HCT116 (cell line): ENCODE measurements around the gene CHAF1B. TPM values are rescaled to one million over a fixed set of nuclear protein-coding genes. Genes with fewer than 3 reads are reported as not detected.

Experiments used
- ATAC-seq: fragments of 200-7000 bp; cut with Tn5 transposase; 2 replicates; pipeline ENCODE4 v1.9.1; 2020; ENCODE audit warnings: mild to moderate bottlenecking, moderate library complexity
- BruUV-seq: library from RNA; stranded (reverse); fragments of 400-500 nt; replicated peaks from 2 replicates; lab custom pipeline; 2021; lab: Mats Ljungman, UMichigan
- CTCF ChIA-PET: fragments of 300-600 bp; sonication (Branson Sonifier 250); formaldehyde crosslinking; loops from one replicate; lab custom pipeline; 2021; ENCODE audit warnings: antibody characterized with exemption; lab: Charles Lee
- POLR2A ChIA-PET: fragments of 300-600, 350-600 bp; sonication (Branson Sonifier 250); formaldehyde crosslinking; loops from one replicate; lab custom pipeline; 2021; ENCODE audit warnings: antibody characterized with exemption; lab: Charles Lee
- RAD21 ChIA-PET, 2 experiments: fragments of 300-600 bp; sonication (Branson Sonifier 250); formaldehyde crosslinking; loops; one replicate each; lab custom pipeline; 2023; ENCODE audit warnings: low total read pairs in 2 of 2; ENCODE audit not compliant: uncharacterized antibody in 2 of 2, unreplicated experiment in 2 of 2, low non-redundant PET in 1 of 2; lab: Charles Lee
- DNase-seq: peaks from one replicate; pipeline ENCODE4 v3.0.0-alpha.2; 2010; ENCODE audit warnings: low read depth, low spot score
- H2AFZ ChIP-seq: fragments of 200-600 bp; shearing (Covaris generic), sonication (generic); 2 replicates; pipeline ENCODE4 v1.6.1; 2017; ENCODE audit warnings: low read depth, mixed run types, mixed read lengths, antibody characterized with exemption, low read length; ENCODE audit not compliant: poor library complexity, severe bottlenecking
- H3K27ac ChIP-seq: 2 replicates; pipeline ENCODE4 v1.5.1; 2012; ENCODE audit warnings: low read depth, low read length
- H3K27me3 ChIP-seq: fragments of 200-600 bp; sonication (generic); 2 replicates; pipeline ENCODE4 v1.6.1; 2016; ENCODE audit warnings: mixed run types, low read length, mixed read lengths; ENCODE audit not compliant: insufficient read depth
- H3K36me3 ChIP-seq, 2 experiments: fragments of 200-500 bp in 1 of 2; fragments of 200-600 bp in 1 of 2; sonication (Bioruptor generic) in 1 of 2; sonication (generic) in 1 of 2; 2 replicates each; pipeline versions ENCODE4 v1.5.1 to v1.6.1; 2014 to 2016; ENCODE audit warnings: low read length in 2 of 2, inconsistent platforms in 1 of 2, mixed read lengths in 1 of 2, mixed run types in 1 of 2; ENCODE audit not compliant: insufficient read depth in 2 of 2, control insufficient read depth in 1 of 2
- H3K4me1 ChIP-seq, 2 experiments: fragments of 200-600 bp in 1 of 2; sonication (generic) in 1 of 2; 2 replicates each; pipeline versions ENCODE4 v1.5.1 to v1.6.1; 2012 to 2017; ENCODE audit warnings: low read length in 2 of 2, inconsistent platforms in 1 of 2, mild to moderate bottlenecking in 1 of 2, mixed read lengths in 1 of 2, mixed run types in 1 of 2, moderate library complexity in 1 of 2; ENCODE audit not compliant: insufficient read depth in 2 of 2, control insufficient read depth in 1 of 2
- H3K4me2 ChIP-seq: fragments of 200-600 bp; sonication (generic); 2 replicates; pipeline ENCODE4 v1.6.1; 2017; ENCODE audit warnings: mixed run types, low read length, mixed read lengths
- H3K4me3 ChIP-seq, 2 experiments: fragments of 200-600 bp in 1 of 2; sonication (generic) in 1 of 2; replicated peaks in 1 of 2; 2 replicates each; pipeline ENCODE4 v1.5.1; 2011 to 2016; ENCODE audit warnings: low read length in 2 of 2, control low read depth in 1 of 2, low read depth in 1 of 2, mild to moderate bottlenecking in 1 of 2, mixed read lengths in 1 of 2, mixed run types in 1 of 2
- H3K79me2 ChIP-seq: fragments of 200-600 bp; sonication (generic); 2 replicates; pipeline ENCODE4 v1.6.1; 2017; ENCODE audit warnings: mild to moderate bottlenecking, mixed run types, low read length, moderate library complexity, mixed read lengths; ENCODE audit not compliant: insufficient read depth
- H3K9ac ChIP-seq: fragments of 200-600 bp; sonication (generic); 2 replicates; pipeline ENCODE4 v1.6.1; 2016; ENCODE audit warnings: low read length, mixed read lengths
- H3K9me2 ChIP-seq: fragments of 200-600 bp; sonication (generic), shearing (Covaris generic); 2 replicates; pipeline ENCODE4 v1.6.1; 2017; ENCODE audit warnings: mixed run types, mild to moderate bottlenecking, moderate library complexity; ENCODE audit not compliant: insufficient read depth
- H3K9me3 ChIP-seq, 2 experiments: fragments of 200-500 bp in 1 of 2; fragments of 200-600 bp in 1 of 2; sonication (Bioruptor generic) in 1 of 2; sonication (generic) in 1 of 2; 2 replicates each; pipeline ENCODE4 v1.6.1; 2014 to 2017; ENCODE audit warnings: low read length in 2 of 2, mixed read lengths in 2 of 2, inconsistent platforms in 1 of 2, low read depth in 1 of 2, mild to moderate bottlenecking in 1 of 2, mixed run types in 1 of 2, moderate library complexity in 1 of 2; ENCODE audit not compliant: control insufficient read depth in 1 of 2, insufficient read depth in 1 of 2
- H4K20me1 ChIP-seq: fragments of 200-600 bp; sonication (generic), shearing (Covaris generic); 2 replicates; pipeline ENCODE4 v1.6.1; 2017; ENCODE audit warnings: mixed run types, mild to moderate bottlenecking, moderate library complexity; ENCODE audit not compliant: insufficient read depth
- CBX3 ChIP-seq: IDR thresholded peaks from 2 replicates; pipeline ENCODE4 v1.6.1; 2012; ENCODE audit warnings: low read depth
- EZH2 ChIP-seq: fragments of 200-600 bp; sonication (generic); IDR thresholded peaks from 2 replicates; pipeline ENCODE4 v1.6.1; 2017; ENCODE audit warnings: antibody characterized with exemption, mixed run types
- EZH2phosphoT487 ChIP-seq: fragments of 200-600 bp; IDR thresholded peaks from 2 replicates; pipeline ENCODE4 v1.6.1; 2018; ENCODE audit warnings: antibody characterized with exemption, borderline replicate concordance
- FOSL1 ChIP-seq: IDR thresholded peaks from 2 replicates; pipeline ENCODE4 v1.6.1; 2012; ENCODE audit warnings: low read depth
- POLR2A ChIP-seq: IDR thresholded peaks from 2 replicates; pipeline ENCODE4 v1.7.0; 2011; ENCODE audit warnings: borderline replicate concordance; ENCODE audit not compliant: insufficient read depth, insufficient read length; ENCODE audit errors: extremely low read depth
- POLR2AphosphoS5 ChIP-seq: IDR thresholded peaks from 2 replicates; pipeline ENCODE4 v1.6.1; 2011; ENCODE audit warnings: mild to moderate bottlenecking, low read depth, low read length, moderate library complexity
- RAD21 ChIP-seq: IDR thresholded peaks from 2 replicates; pipeline ENCODE4 v1.6.1; 2012; ENCODE audit warnings: low read depth, mild to moderate bottlenecking
- SIN3A ChIP-seq: IDR thresholded peaks from 2 replicates; pipeline ENCODE4 v1.6.1; 2012; ENCODE audit warnings: low read depth
- SP1 ChIP-seq: IDR thresholded peaks from 2 replicates; pipeline ENCODE4 v1.6.1; 2012; ENCODE audit warnings: low read depth
- SRF ChIP-seq: IDR thresholded peaks from 2 replicates; pipeline ENCODE4 v1.6.1; 2012; ENCODE audit warnings: low read depth
- TCF7L2 ChIP-seq: IDR thresholded peaks from 2 replicates; pipeline ENCODE4 v1.7.0; 2011; ENCODE audit warnings: borderline replicate concordance, inconsistent platforms; ENCODE audit not compliant: insufficient read depth, insufficient read length; ENCODE audit errors: extremely low read depth
- YY1 ChIP-seq: IDR thresholded peaks from 2 replicates; pipeline ENCODE4 v1.6.1; 2011; ENCODE audit warnings: low read length, low read depth, moderate library complexity, mild to moderate bottlenecking; ENCODE audit not compliant: insufficient replicate concordance; ENCODE audit errors: extremely low read depth
- ZFX ChIP-seq: fragments of 450-650 bp; IDR thresholded peaks from 2 replicates; pipeline ENCODE4 v1.6.1; 2017
- ZNF274 ChIP-seq: fragments of 200-500 bp; sonication (Bioruptor generic); IDR thresholded peaks from 2 replicates; pipeline ENCODE4 v1.6.1; 2014; ENCODE audit warnings: mild to moderate bottlenecking, low read depth, low read length, inconsistent platforms
- intact Hi-C: fragments of 100-400 bp; cut with micrococcal nuclease; formaldehyde crosslinking; loops from 2 replicates; pipeline ENCODE4 v1.10.0; 2022
- total RNA-seq: library from RNA; stranded (reverse); gene quantifications from one replicate; pipeline ENCODE4 v1.2.1, GENCODE V29; 2021; ENCODE audit not compliant: unreplicated experiment
- TF ChIP-seq, protein P1 (sequence below): IDR thresholded peaks from 2 replicates; pipeline ENCODE4 v1.6.1; 2012
- TF ChIP-seq, protein P2 (sequence below): IDR thresholded peaks from 2 replicates; pipeline ENCODE4 v1.6.1; 2011; ENCODE audit warnings: mild to moderate bottlenecking, low read length, moderate library complexity; ENCODE audit not compliant: insufficient replicate concordance; ENCODE audit errors: extremely low read depth
- TF ChIP-seq, protein P3 (sequence below): IDR thresholded peaks from 2 replicates; pipeline ENCODE4 v1.6.1; 2012; ENCODE audit warnings: low read depth
- TF ChIP-seq, protein P4 (sequence below), 3 experiments: fragments of 200-600 bp in 1 of 3; sonication (generic) in 1 of 3; IDR thresholded peaks in 2 of 3; conservative IDR thresholded peaks in 1 of 3; 2 replicates each; pipeline ENCODE4 v1.5.1; 2012 to 2017; ENCODE audit warnings: low read depth in 2 of 3, low read length in 2 of 3, antibody characterized with exemption in 1 of 3, borderline replicate concordance in 1 of 3, control low read depth in 1 of 3, mild to moderate bottlenecking in 1 of 3, mixed read lengths in 1 of 3, mixed run types in 1 of 3, moderate library complexity in 1 of 3; ENCODE audit not compliant: insufficient read depth in 1 of 3
- TF ChIP-seq, protein P5 (sequence below): IDR thresholded peaks from 2 replicates; pipeline ENCODE4 v1.6.1; 2012

CHAF1B gene
- total RNA-seq, 1 experiment from 2014 or later = 26.1 TPM

DNA sequence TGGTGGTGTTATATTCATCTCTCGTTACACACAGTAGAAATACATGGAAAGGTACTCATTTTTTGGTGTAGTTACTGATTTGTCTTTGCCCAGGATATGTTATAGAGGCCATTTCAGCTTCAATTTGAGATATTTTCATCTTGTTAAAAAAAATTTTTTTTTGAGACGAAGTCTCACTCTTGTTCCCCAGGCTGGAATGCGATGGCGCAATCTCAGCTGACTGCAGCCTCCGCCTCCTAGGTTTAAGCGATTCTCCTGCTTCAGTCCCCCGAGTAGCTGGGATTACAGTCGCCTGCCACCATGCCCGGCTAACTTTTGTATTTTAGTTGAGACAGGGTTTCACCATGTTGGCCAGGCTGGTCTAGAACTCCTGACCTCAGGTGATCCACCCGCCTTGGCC is 46.2 kb upstream of the CHAF1B start:
- ATAC-seq = no peak
- Histone ChIP-seq H3K4me2 (no peak overlapping the region), H3K36me3 (peaks cover 20 to 50% of the 10 kb centered on the region in 2 experiments; a peak in 3 of 4 replicates), H3K9me2 (no peaks in the 10 kb centered on the region), H3K79me2 (peaks cover 24% of the 10 kb centered on the region), H2AFZ (no peak overlapping the region), H3K4me1 (peaks cover 0 to 12% of the 10 kb centered on the region in 2 experiments; a peak in 2 of 4 replicates), H4K20me1 (no peaks in the 10 kb centered on the region; the same call in 1 of the 2 replicates), H3K27ac (no peak overlapping the region), H3K9me3 (no peaks in the 10 kb centered on the region), H3K9ac (no peak overlapping the region), H3K27me3 (no peaks in the 10 kb centered on the region), H3K4me3 (no peak overlapping the region)
- intact Hi-C loops = no loop called here
- DNase-seq = no peak
- no TSS peak for BruUV-seq
- CTCF ChIA-PET = no interaction called here
- TF ChIP-seq, protein P1, sequence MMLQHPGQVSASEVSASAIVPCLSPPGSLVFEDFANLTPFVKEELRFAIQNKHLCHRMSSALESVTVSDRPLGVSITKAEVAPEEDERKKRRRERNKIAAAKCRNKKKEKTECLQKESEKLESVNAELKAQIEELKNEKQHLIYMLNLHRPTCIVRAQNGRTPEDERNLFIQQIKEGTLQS = no peak
- TF ChIP-seq YY1 (no peak), EZH2 (no peak), RAD21 (no peak), EZH2phosphoT487 (no peak), TCF7L2 (no peak), SIN3A (no peak), POLR2A (no peak), POLR2AphosphoS5 (no peak), CBX3 (no peak), ZNF274 (no peak), ZFX (no peak), SP1 (no peak), SRF (no peak), FOSL1 (no peak)
- TF ChIP-seq, protein P2, sequence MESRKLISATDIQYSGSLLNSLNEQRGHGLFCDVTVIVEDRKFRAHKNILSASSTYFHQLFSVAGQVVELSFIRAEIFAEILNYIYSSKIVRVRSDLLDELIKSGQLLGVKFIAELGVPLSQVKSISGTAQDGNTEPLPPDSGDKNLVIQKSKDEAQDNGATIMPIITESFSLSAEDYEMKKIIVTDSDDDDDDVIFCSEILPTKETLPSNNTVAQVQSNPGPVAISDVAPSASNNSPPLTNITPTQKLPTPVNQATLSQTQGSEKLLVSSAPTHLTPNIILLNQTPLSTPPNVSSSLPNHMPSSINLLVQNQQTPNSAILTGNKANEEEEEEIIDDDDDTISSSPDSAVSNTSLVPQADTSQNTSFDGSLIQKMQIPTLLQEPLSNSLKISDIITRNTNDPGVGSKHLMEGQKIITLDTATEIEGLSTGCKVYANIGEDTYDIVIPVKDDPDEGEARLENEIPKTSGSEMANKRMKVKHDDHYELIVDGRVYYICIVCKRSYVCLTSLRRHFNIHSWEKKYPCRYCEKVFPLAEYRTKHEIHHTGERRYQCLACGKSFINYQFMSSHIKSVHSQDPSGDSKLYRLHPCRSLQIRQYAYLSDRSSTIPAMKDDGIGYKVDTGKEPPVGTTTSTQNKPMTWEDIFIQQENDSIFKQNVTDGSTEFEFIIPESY = no peak
- TF ChIP-seq, protein P3, sequence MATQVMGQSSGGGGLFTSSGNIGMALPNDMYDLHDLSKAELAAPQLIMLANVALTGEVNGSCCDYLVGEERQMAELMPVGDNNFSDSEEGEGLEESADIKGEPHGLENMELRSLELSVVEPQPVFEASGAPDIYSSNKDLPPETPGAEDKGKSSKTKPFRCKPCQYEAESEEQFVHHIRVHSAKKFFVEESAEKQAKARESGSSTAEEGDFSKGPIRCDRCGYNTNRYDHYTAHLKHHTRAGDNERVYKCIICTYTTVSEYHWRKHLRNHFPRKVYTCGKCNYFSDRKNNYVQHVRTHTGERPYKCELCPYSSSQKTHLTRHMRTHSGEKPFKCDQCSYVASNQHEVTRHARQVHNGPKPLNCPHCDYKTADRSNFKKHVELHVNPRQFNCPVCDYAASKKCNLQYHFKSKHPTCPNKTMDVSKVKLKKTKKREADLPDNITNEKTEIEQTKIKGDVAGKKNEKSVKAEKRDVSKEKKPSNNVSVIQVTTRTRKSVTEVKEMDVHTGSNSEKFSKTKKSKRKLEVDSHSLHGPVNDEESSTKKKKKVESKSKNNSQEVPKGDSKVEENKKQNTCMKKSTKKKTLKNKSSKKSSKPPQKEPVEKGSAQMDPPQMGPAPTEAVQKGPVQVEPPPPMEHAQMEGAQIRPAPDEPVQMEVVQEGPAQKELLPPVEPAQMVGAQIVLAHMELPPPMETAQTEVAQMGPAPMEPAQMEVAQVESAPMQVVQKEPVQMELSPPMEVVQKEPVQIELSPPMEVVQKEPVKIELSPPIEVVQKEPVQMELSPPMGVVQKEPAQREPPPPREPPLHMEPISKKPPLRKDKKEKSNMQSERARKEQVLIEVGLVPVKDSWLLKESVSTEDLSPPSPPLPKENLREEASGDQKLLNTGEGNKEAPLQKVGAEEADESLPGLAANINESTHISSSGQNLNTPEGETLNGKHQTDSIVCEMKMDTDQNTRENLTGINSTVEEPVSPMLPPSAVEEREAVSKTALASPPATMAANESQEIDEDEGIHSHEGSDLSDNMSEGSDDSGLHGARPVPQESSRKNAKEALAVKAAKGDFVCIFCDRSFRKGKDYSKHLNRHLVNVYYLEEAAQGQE = no peak
- TF ChIP-seq, protein P4, sequence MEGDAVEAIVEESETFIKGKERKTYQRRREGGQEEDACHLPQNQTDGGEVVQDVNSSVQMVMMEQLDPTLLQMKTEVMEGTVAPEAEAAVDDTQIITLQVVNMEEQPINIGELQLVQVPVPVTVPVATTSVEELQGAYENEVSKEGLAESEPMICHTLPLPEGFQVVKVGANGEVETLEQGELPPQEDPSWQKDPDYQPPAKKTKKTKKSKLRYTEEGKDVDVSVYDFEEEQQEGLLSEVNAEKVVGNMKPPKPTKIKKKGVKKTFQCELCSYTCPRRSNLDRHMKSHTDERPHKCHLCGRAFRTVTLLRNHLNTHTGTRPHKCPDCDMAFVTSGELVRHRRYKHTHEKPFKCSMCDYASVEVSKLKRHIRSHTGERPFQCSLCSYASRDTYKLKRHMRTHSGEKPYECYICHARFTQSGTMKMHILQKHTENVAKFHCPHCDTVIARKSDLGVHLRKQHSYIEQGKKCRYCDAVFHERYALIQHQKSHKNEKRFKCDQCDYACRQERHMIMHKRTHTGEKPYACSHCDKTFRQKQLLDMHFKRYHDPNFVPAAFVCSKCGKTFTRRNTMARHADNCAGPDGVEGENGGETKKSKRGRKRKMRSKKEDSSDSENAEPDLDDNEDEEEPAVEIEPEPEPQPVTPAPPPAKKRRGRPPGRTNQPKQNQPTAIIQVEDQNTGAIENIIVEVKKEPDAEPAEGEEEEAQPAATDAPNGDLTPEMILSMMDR (IDR thresholded peaks at IDR 0.05 in 2 of 3, conservative IDR thresholded peaks at IDR 0.05 in 1 of 3; ENCODE audit: borderline replicate concordance in 1 of 3, insufficient read depth in 1 of 3, low read depth in 2 of 3, low read length in 2 of 3) = no peak
- TF ChIP-seq, protein P5, sequence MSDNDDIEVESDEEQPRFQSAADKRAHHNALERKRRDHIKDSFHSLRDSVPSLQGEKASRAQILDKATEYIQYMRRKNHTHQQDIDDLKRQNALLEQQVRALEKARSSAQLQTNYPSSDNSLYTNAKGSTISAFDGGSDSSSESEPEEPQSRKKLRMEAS = no peak
- POLR2A ChIA-PET = no interaction called here
- RAD21 ChIA-PET = no interaction called here
